GM21529 (cell line): ENCODE data around the gene PRTG.
"Not testable (repeated sequence)": the region's sequence is repeated elsewhere in the genome, so short reads cannot be mapped to it uniquely, and the experiment has no call there.

Source experiments
- ATAC-seq: cut with Tn5 transposase; IDR thresholded peaks from one replicate; pipeline ENCODE4 v1.9.1; 2021; ENCODE audit not compliant: unreplicated experiment

The PRTG gene

GRCh38 chr15:55743729-55744655, 1.0 kb upstream of the PRTG start:
- no peak for ATAC-seq

- ATAC-seq: no peak
These were observed 440 bp downstream of the PRTG start for GRCh38 chr15:55742498-55742926.

- no peak for ATAC-seq
These were observed 987 bp downstream of the PRTG start for GRCh38 chr15:55741833-55742497.

GRCh38 chr15:55740981-55741832, 1.7 kb downstream of the PRTG start:
- no peak for ATAC-seq

- ATAC-seq: no peak
These were observed 2.5 kb downstream of the PRTG start for GRCh38 chr15:55740359-55740878.

- no peak for ATAC-seq
These were observed 3.3 kb downstream of the PRTG start for GRCh38 chr15:55739641-55740040.

GRCh38 chr15:55738715-55739114, 4.2 kb downstream of the PRTG start:
- ATAC-seq: no peak

GRCh38 chr15:55737373-55737772, 5.6 kb downstream of the PRTG start:
- no peak for ATAC-seq

- no peak for ATAC-seq
These were observed 6.2 kb downstream of the PRTG start for GRCh38 chr15:55736756-55737155.

- no peak for ATAC-seq
These were observed 8.3 kb downstream of the PRTG start for GRCh38 chr15:55734641-55735040.

GRCh38 chr15:55733461-55733860, 9.5 kb downstream of the PRTG start:
- not testable (repeated sequence) for ATAC-seq

GRCh38 chr15:55721554-55722185, 21.3 kb downstream of the PRTG start:
- ATAC-seq: no peak

- ATAC-seq: no peak
These were observed 27.4 kb downstream of the PRTG start for GRCh38 chr15:55715355-55716076.

GRCh38 chr15:55714064-55714463, 28.9 kb downstream of the PRTG start:
- ATAC-seq: no peak

- no peak for ATAC-seq
These were observed 30.6 kb downstream of the PRTG start for GRCh38 chr15:55712363-55712762.

GRCh38 chr15:55710286-55710685, 32.7 kb downstream of the PRTG start:
- ATAC-seq: no peak

- ATAC-seq: no peak
These were observed 33.5 kb downstream of the PRTG start for GRCh38 chr15:55709458-55709857.

- no peak for ATAC-seq
These were observed 34.2 kb downstream of the PRTG start for GRCh38 chr15:55708720-55709119.

- no peak for ATAC-seq
These were observed 35.0 kb downstream of the PRTG start for GRCh38 chr15:55707951-55708350.

- ATAC-seq: no peak
These were observed 35.4 kb downstream of the PRTG start for GRCh38 chr15:55707518-55707917.
